ENCODE results near the gene CHD3.

CHD3 gene

GRCh38 chr17:7855660-7856010, 33.0 kb upstream of the CHD3 start:
- ChIA-PET POLR2A (interaction anchor here (2.3 to 2.6 kb wide), 2 partner anchors 12 to 19 kb away, joined by 23 to 48 read pairs; no protein-coding TSS in a partner anchor), CTCF (interaction anchor here (1.0 to 3.0 kb wide), 5 partner anchors 15 to 67 kb away, joined by 3 to 17 read pairs (median 13); no protein-coding TSS in a partner anchor)
- TF ChIP-seq CTCF (IDR thresholded peaks at IDR 0.05; ENCODE audit: insufficient read depth, low read length, missing control alignments) = no peak
- DNase-seq (ENCODE audit: low read depth, low spot score) = no peak
- H3K4me3 ChIP-seq (ENCODE audit: low read depth, low read length) = peak overlapping the region; percentile 76

- no peak for TF ChIP-seq CTCF (IDR thresholded peaks at IDR 0.05; ENCODE audit: insufficient read depth, low read length, missing control alignments)
- POLR2A ChIA-PET = interaction anchor here (1.1 to 2.6 kb wide), 5 partner anchors 12 to 75 kb away, joined by 6 to 48 read pairs (median 7); partner anchors contain the start of genes CNTROB, KDM6B and TRAPPC1
- H3K4me3 ChIP-seq (ENCODE audit: low read depth, low read length) = peak overlapping the region; percentile 76
- CTCF ChIA-PET = interaction anchor here (0.6 to 3.0 kb wide), 14 partner anchors 8 to 206 kb away, joined by 3 to 17 read pairs (median 4); no protein-coding TSS in a partner anchor
- no peak for DNase-seq (ENCODE audit: low read depth, low spot score)
These were observed 32.4 kb upstream of the CHD3 start for GRCh38 chr17:7856011-7856810.

GRCh38 chr17:7856811-7857712, 31.5 kb upstream of the CHD3 start, which contains the start of gene NAA38:
Gene NAA38, minus strand, starts transcription at chr17:7857559. Its CDS starts 96 bp downstream, at chr17:7857463.
- ChIA-PET CTCF (interaction anchor here (0.6 to 3.0 kb wide), 21 partner anchors 9 to 205 kb away, joined by 3 to 17 read pairs (median 5); no protein-coding TSS in a partner anchor), POLR2A (interaction anchor here (0.5 to 2.6 kb wide), 13 partner anchors 12 to 154 kb away, joined by 3 to 48 read pairs (median 5); partner anchors contain the start of genes CHD3, CNTROB, KDM6B and RNF227)
- TF ChIP-seq CTCF (IDR thresholded peaks at IDR 0.05; ENCODE audit: insufficient read depth, low read length, missing control alignments) = peak; percentile 71
- peak within 1 kb of the TSS; percentile 80 for H3K4me3 ChIP-seq (ENCODE audit: low read depth, low read length)
- DNase-seq (ENCODE audit: low read depth, low spot score) = peak; percentile 97

- ChIA-PET CTCF (interaction anchor here (0.7 to 8.3 kb wide), 22 partner anchors 9 to 204 kb away, joined by 3 to 77 read pairs (median 5); no protein-coding TSS in a partner anchor), POLR2A (interaction anchor here (0.5 to 2.6 kb wide), 12 partner anchors 11 to 155 kb away, joined by 3 to 48 read pairs (median 4); partner anchors contain the start of genes CHD3, KDM6B and RNF227)
- TF ChIP-seq CTCF (IDR thresholded peaks at IDR 0.05; ENCODE audit: insufficient read depth, low read length, missing control alignments) = no peak
- DNase-seq (ENCODE audit: low read depth, low spot score) = no peak
- peak within 1 kb of the TSS; percentile 80 for H3K4me3 ChIP-seq (ENCODE audit: low read depth, low read length)
These were observed 30.7 kb upstream of the CHD3 start, which contains the start of gene CYB5D1 for GRCh38 chr17:7857713-7858521. Gene CYB5D1, plus strand, starts transcription at chr17:7858003. Its CDS starts 132 bp downstream, at chr17:7858135.

GRCh38 chr17:7858522-7858810, 30.1 kb upstream of the CHD3 start:
- CTCF ChIA-PET = interaction anchor here (0.6 to 9.5 kb wide), 13 partner anchors 9 to 200 kb away, joined by 3 to 233 read pairs (median 4); partner anchors contain the start of gene RNF227
- H3K4me3 ChIP-seq (ENCODE audit: low read depth, low read length) = peak overlapping the region; percentile 80
- POLR2A ChIA-PET = interaction anchor here (1.6 kb wide), 1 partner anchor 14 kb away, joined by 3 read pairs; no protein-coding TSS in a partner anchor
- no peak for DNase-seq (ENCODE audit: low read depth, low spot score)
- peak; percentile 61 for TF ChIP-seq CTCF (IDR thresholded peaks at IDR 0.05; ENCODE audit: insufficient read depth, low read length, missing control alignments)
